Activated CD4-positive, alpha-beta T cell treated with anti-CD3 and anti-CD28 coated beads, Interleukin-2, amount 50 U/mL, for 48 hours (primary cell): ENCODE data around the gene UNC45B.
"Not testable (repeated sequence)": the region's sequence is repeated elsewhere in the genome, so short reads cannot be mapped to it uniquely, and the experiment has no call there.

Source experiments
- DNase-seq, 2 experiments: peaks; one replicate each; pipeline ENCODE4 v3.0.0-alpha.2; 2020

UNC45B gene

DNA sequence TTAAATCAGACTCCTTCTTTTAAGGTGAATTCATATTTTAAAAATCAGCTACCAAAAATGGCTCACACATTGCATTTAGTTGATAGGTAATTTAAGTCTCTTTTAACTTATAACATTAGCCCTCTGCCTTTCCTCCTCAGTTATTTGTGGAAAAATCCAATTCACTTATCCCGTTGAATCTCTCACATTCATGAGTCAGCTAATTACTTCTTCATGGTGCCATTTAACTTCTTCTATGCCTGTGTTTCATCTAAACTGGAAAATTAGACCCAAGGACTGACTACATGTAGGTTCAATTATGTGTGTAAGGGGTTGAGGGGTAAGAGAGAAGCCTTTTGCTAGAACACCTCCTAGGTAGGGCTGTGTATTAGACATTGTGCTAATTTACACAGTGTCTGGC lies 76.8 kb downstream of the UNC45B start:
- DNase-seq, result no peak

GRCh38 chr17:35227546-35227945 lies 79.9 kb downstream of the UNC45B start:
- no peak for DNase-seq

DNA sequence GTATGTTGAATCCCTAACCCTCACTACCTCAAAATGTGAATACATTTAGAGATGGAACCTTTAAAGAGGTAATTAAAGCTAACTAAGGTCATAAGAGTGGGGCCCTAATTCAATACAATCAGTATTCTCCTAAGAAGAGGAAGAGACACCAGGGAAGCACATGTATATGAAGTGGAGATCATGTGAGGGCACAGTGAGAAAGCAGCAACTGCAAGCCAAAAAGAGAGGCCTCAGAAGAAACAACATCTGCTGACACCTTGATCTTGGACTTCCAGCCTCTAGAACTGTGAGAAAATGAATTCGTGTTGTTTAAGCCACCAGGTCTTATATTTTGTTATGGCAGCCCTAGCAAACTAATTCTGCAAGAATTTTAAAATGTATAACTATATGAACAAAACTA lies 82.0 kb downstream of the UNC45B start:
- no peak for DNase-seq

DNA sequence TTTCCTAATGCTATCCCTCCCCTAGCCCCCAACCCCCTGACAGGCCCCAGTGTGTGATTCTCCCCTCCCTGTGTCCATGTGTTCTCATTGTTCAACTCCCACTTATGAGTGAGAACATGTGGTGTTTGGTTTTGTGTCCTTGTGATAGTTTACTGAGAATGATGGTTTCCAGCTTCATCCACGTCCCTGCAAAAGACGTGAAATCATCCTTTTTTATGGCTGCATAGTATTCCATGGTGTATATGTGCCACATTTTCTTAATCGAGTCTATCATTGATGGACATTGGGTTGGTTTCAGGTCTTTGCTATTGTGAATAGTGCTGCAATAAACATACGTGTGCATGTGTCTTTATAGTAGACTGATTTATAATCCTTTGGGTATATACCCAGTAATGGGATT lies 86.7 kb downstream of the UNC45B start:
- not testable (repeated sequence) for DNase-seq

DNA sequence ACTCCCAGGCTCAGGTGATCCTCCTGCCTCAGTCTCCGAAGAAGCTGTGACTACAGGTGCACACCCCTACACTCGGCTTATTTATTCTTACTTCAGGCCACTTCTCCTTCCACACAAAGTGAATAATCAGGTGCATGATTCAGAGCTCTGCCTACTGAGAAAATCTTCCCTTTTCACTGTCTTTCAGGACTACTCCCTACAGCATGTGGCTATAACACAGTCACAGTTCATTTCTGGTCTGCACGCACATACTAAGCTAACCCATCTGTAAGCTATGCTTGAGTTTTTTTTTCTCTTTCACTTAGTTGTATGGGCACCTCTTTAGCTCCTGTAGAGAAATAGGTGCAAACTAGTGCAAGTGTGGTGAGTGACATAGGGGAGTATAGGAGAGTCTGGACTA lies 87.7 kb downstream of the UNC45B start:
- DNase-seq, result no peak

DNA sequence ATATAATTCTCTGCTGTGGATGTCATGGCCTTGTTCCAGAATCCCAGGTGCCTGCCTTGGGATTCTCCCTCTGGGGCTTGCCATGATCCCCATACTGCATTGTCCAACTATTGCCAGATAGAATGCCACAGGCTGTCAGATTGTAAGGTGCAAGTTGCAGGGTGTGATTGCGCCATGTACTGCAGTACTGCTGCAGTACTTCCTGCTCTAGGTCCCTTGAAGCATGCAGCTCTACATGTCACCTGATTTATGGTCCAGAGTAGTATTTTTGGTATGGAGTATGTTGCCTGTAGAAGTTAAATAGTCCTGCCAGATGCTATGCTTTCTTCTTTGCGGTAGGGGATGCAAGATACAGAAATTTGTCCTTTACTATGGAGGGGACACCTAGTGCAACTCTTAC lies 88.3 kb downstream of the UNC45B start:
- DNase-seq, result no peak

DNA sequence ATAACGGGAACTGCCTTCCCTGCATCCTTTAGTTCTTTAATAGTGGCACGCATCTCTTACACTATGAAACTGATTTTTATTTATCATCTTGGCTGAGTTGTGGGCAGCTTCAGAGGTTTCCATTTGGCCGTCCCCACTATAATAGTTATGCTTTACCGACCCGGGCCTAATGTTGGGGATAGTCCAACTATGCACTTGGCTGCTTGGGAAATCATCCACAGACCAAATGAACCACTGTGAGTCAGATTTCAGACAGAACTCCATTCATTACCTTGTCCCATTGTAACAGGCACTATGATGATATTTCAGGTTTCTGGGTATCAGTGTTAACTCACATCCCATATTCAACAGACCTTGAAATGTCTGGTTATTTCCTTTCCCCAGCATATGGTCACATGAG lies 89.2 kb downstream of the UNC45B start:
- no peak for DNase-seq

DNA sequence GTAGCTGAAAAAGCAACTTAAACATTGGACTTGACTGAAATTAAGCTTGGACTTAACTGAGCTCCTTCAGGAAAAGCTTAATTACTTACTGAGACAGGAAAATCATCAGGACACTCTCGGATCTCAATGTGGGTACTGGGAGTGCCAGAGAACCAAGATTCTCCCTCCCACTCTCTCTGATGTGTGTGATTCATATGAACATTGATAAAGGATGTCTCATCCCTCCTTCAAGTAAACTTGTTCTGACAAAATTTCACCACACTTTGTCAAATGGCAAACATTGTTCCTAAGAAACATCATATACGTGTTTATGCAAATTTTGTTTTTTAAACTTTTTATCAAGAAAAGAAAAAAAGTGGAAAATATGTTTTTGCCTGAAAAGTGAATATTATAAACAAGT lies 91.2 kb downstream of the UNC45B start:
- no peak for DNase-seq
